ENCODE results near the gene TOP2B. TPM values are rescaled to one million over a fixed set of nuclear protein-coding genes. Genes with fewer than 3 reads are reported as not detected.

TOP2B gene
- total RNA-seq, 1 experiment from 2014 or later: 181 TPM

- no peak overlapping the region for H2BK15ac ChIP-seq (ENCODE audit: low read depth, low read length)
- TF ChIP-seq CTCF (conservative IDR thresholded peaks at IDR 0.05): no peak
- WGBS (ENCODE audit: extremely low coverage, insufficient read length, low lambda C conversion rate): no CpG with 5 or more reads among the region's 4 CpGs
Observed at GRCh38 chr3:25695731-25696420, 31.2 kb upstream of the TOP2B start.

More at GRCh38 chr3:25695731-25696420, 31.2 kb upstream of the TOP2B start:
- H2BK20ac ChIP-seq (ENCODE audit: low read depth, low read length, poor library complexity, severe bottlenecking): no peak overlapping the region
- no peak overlapping the region for H4K8ac ChIP-seq (replicated peaks; ENCODE audit: insufficient read length, low read depth, low read length)
- no peak overlapping the region for H3K14ac ChIP-seq (ENCODE audit: insufficient read depth, low read length)
- no peak overlapping the region for H3K56ac ChIP-seq (ENCODE audit: insufficient read length, low read depth, low read length)
- no peak overlapping the region for H2BK12ac ChIP-seq (ENCODE audit: insufficient read length, low read depth, low read length)
- H2AK5ac ChIP-seq (ENCODE audit: insufficient read length, low read length): no peak overlapping the region
- H3K79me1 ChIP-seq (ENCODE audit: insufficient read depth, low read depth, low read length, poor library complexity, severe bottlenecking): no peaks in the 10 kb centered on the region
- no peaks in the 10 kb centered on the region for H3K79me2 ChIP-seq (ENCODE audit: insufficient read depth, low read length)
- H3K27ac ChIP-seq (ENCODE audit: insufficient read length, low read depth, low read length): no peak overlapping the region
- Mint-ChIP-seq H3K9me3 (no peaks in the 10 kb centered on the region), H3K27me3 (ENCODE audit: low read depth) (no peaks in the 10 kb centered on the region), H3K4me3 (no peak overlapping the region), H3K4me1 (no peaks in the 10 kb centered on the region), H3K36me3 (ENCODE audit: insufficient read depth in 1 of 3, low read depth in 3 of 3) (no peaks in the 10 kb centered on the region), H3K27ac (peak overlapping the region in 1 of 3 experiments; percentile 8; a peak in 1 of 7 replicates)
- no peaks in the 10 kb centered on the region; the same call in 1 of the 2 replicates for H3K4me1 ChIP-seq (ENCODE audit: insufficient read depth, low read length)
- H3K18ac ChIP-seq (ENCODE audit: insufficient read length, low read depth, low read length): no peak overlapping the region
- no peak overlapping the region for H2BK5ac ChIP-seq (ENCODE audit: insufficient read length, low read length)
- no peaks in the 10 kb centered on the region for H4K20me1 ChIP-seq (ENCODE audit: control insufficient read depth, insufficient read depth, insufficient read length)
- no peak overlapping the region for H3K4ac ChIP-seq (ENCODE audit: low read depth, low read length)
- H2AFZ ChIP-seq (ENCODE audit: low read length): no peak overlapping the region
- no peaks in the 10 kb centered on the region for H3K27me3 ChIP-seq (ENCODE audit: insufficient read depth, low read length)
- no peak overlapping the region for H4K5ac ChIP-seq (ENCODE audit: insufficient read length, low read depth, low read length)
- H3K4me2 ChIP-seq (ENCODE audit: insufficient read depth, insufficient read length, low read length): no peak overlapping the region
- H3T11ph ChIP-seq (ENCODE audit: low read length): no peak overlapping the region
- no peak overlapping the region for H4K91ac ChIP-seq (ENCODE audit: insufficient read length, low read depth, low read length)
- H3K9me3 ChIP-seq (ENCODE audit: control insufficient read depth, low read depth, low read length): no peaks in the 10 kb centered on the region
- no peak overlapping the region for H2BK120ac ChIP-seq (ENCODE audit: low read depth, low read length, poor library complexity, severe bottlenecking)
- DNase-seq: no peak
- H3K9ac ChIP-seq (ENCODE audit: extremely low read depth, insufficient read length, low read length): no peak overlapping the region
- no peaks in the 10 kb centered on the region for H3K23me2 ChIP-seq (ENCODE audit: insufficient read length, low read depth, low read length, poor library complexity, severe bottlenecking)
- H3K23ac ChIP-seq (ENCODE audit: insufficient read length, low read depth, low read length): no peak overlapping the region
